Activated CD4-positive, alpha-beta memory T cell treated with anti-CD3 and anti-CD28 coated beads, Interleukin-2, amount 10 ng/mL, durations not matched to agents 7 days and 5 days (primary cell): ENCODE measurements around the gene C2CD2L. TPM values are rescaled to one million over a fixed set of nuclear protein-coding genes. Genes with fewer than 3 reads are reported as not detected.
A peak's percentile ranks its signal among the peaks of the same experiment; 100 is the strongest.

Experiments
- CTCF ChIA-PET: fragments of 350-600 bp; sonication (Branson Sonifier 250); formaldehyde crosslinking; loops from one replicate; lab custom pipeline; 2021; ENCODE audit warnings: antibody characterized with exemption, inconsistent platforms; lab: Charles Lee
- POLR2A ChIA-PET: fragments of 350-600 bp; sonication (Branson Sonifier 250); formaldehyde crosslinking; loops from one replicate; lab custom pipeline; 2021; ENCODE audit warnings: antibody characterized with exemption; lab: Charles Lee
- DNase-seq: peaks from one replicate; pipeline ENCODE4 v3.0.0-alpha.2; 2020
- H3K27ac Mint-ChIP-seq: one replicate; pipeline ENCODE4 v1.8.0; 2021; ENCODE audit warnings: mild to moderate bottlenecking, mixed read lengths
- H3K27me3 Mint-ChIP-seq: one replicate; pipeline ENCODE4 v1.8.0; 2021; ENCODE audit warnings: mixed read lengths
- H3K36me3 Mint-ChIP-seq: one replicate; pipeline ENCODE4 v1.8.0; 2021; ENCODE audit warnings: low read depth, mixed read lengths
- H3K4me1 Mint-ChIP-seq: one replicate; pipeline ENCODE4 v1.8.0; 2021; ENCODE audit warnings: mixed read lengths
- H3K4me3 Mint-ChIP-seq: one replicate; pipeline ENCODE4 v1.8.0; 2021; ENCODE audit warnings: mild to moderate bottlenecking, mixed read lengths
- H3K9me3 Mint-ChIP-seq: one replicate; pipeline ENCODE4 v1.8.0; 2021; ENCODE audit warnings: mixed read lengths
- total RNA-seq, 2 experiments: library from RNA; stranded (reverse); gene quantifications; one replicate each; pipeline ENCODE4 v1.2.3, GENCODE V29; 2021

Gene C2CD2L
- total RNA-seq, 2 experiments from 2014 or later: 28.5 to 29.2 TPM

GRCh38 chr11:119108857-119109221 lies 1.7 kb downstream of the C2CD2L start:
- Mint-ChIP-seq H3K27ac (peak overlapping the region; percentile 77), H3K27me3 (no peaks in the 10 kb centered on the region), H3K4me1 (peaks cover 48% of the 10 kb centered on the region), H3K36me3 (peaks cover 44% of the 10 kb centered on the region), H3K9me3 (no peaks in the 10 kb centered on the region), H3K4me3 (peak overlapping the region; percentile 88)
- POLR2A ChIA-PET: interaction anchor here (1.4 to 8.1 kb wide), 7 partner anchors 11 to 91 kb away, joined by 4 to 219 read pairs (median 10); partner anchors contain the start of genes HINFP, HMBS, NLRX1 and RPS25
- no peak for DNase-seq
- CTCF ChIA-PET: interaction anchor here (0.7 to 2.4 kb wide), 7 partner anchors 10 to 232 kb away, joined by 3 to 9 read pairs (median 3); partner anchors contain the start of gene C1QTNF5

DNA sequence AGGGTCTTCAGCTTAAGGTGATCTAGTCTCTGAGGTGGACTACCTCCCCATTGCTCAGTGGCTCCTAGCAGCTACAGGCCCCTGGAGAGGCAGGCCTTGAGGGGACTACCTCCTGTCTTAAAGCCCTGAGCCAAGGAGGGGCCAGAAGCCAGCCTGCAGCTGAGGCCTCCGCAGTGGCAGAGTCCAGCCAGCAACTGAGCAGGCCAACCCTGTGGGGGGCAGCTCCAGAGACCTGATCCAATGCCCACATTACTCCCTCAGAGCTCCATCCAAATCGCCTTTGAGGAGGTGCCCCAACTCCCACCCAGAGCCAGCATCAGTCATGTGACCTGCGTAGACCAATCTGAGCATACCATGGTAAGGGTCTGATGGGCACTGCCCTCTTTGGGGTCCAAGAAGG lies 2.7 kb downstream of the C2CD2L start:
- Mint-ChIP-seq H3K27me3 (no peaks in the 10 kb centered on the region), H3K9me3 (no peaks in the 10 kb centered on the region), H3K27ac (no peak overlapping the region), H3K36me3 (peaks cover 50% of the 10 kb centered on the region), H3K4me3 (peak overlapping the region; percentile 88), H3K4me1 (peaks cover 51% of the 10 kb centered on the region)
- ChIA-PET CTCF (interaction anchor here (0.7 to 2.4 kb wide), 5 partner anchors 11 to 231 kb away, joined by 3 to 9 read pairs (median 5); partner anchors contain the start of gene C1QTNF5), POLR2A (interaction anchor here (1.4 to 8.1 kb wide), 5 partner anchors 9 to 92 kb away, joined by 4 to 219 read pairs (median 28); partner anchors contain the start of genes DPAGT1, HINFP, HMBS and RPS25)
- no peak for DNase-seq

DNA sequence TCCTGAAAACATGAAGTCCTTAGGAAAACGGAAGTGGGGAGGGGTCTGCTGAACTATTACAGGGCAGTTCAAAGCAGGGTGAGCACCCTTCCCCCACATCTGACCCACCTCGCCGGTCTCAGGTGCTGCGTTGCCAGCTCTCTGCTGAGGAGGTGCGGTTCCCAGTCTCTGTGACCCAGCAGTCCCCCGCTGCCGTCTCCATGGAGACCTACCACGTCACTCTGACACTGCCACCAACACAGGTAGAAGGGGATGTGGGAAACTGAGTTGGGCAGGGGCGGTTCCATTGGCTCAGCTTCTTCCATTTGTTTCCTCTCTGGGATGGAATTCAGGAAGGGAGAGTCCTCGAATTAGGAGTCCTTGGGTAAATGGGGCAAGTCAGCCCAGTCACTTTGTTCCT lies 3.3 kb downstream of the C2CD2L start:
- H3K27ac Mint-ChIP-seq: peak overlapping the region; percentile 8

GRCh38 chr11:119111361-119111925 lies 4.3 kb downstream of the C2CD2L start:
- no peak overlapping the region for H3K4me3 Mint-ChIP-seq
- DNase-seq: no peak
- H3K9me3 Mint-ChIP-seq: no peaks in the 10 kb centered on the region
- no peaks in the 10 kb centered on the region for H3K27me3 Mint-ChIP-seq
- peaks cover 61% of the 10 kb centered on the region for H3K36me3 Mint-ChIP-seq
- H3K27ac Mint-ChIP-seq: no peak overlapping the region
- CTCF ChIA-PET: interaction anchor here (1.2 to 1.9 kb wide), 2 partner anchors 9 to 85 kb away, joined by 3 to 5 read pairs; partner anchors contain the start of gene DPAGT1
- peaks cover 51% of the 10 kb centered on the region for H3K4me1 Mint-ChIP-seq
- POLR2A ChIA-PET: interaction anchor here (0.8 to 8.1 kb wide), 4 partner anchors 9 to 55 kb away, joined by 3 to 219 read pairs (median 43); partner anchors contain the start of genes DPAGT1 and HINFP

More for the DNA sequence above, 3.3 kb downstream of the C2CD2L start:
- Mint-ChIP-seq H3K27me3 (no peaks in the 10 kb centered on the region), H3K4me1 (peaks cover 52% of the 10 kb centered on the region), H3K4me3 (no peak overlapping the region), H3K9me3 (no peaks in the 10 kb centered on the region), H3K36me3 (peaks cover 54% of the 10 kb centered on the region)
- DNase-seq: no peak
- CTCF ChIA-PET: interaction anchor here (2.4 kb wide), 1 partner anchor 59 kb away, joined by 9 read pairs; no protein-coding TSS in a partner anchor
- POLR2A ChIA-PET: interaction anchor here (1.4 to 8.1 kb wide), 4 partner anchors 9 to 25 kb away, joined by 4 to 219 read pairs (median 55); partner anchors contain the start of genes DPAGT1, HINFP and HMBS

- Mint-ChIP-seq H3K4me3 (no peak overlapping the region), H3K36me3 (peaks cover 69% of the 10 kb centered on the region)
These were observed 5.3 kb downstream of the C2CD2L start for GRCh38 chr11:119112314-119113020.

DNA sequence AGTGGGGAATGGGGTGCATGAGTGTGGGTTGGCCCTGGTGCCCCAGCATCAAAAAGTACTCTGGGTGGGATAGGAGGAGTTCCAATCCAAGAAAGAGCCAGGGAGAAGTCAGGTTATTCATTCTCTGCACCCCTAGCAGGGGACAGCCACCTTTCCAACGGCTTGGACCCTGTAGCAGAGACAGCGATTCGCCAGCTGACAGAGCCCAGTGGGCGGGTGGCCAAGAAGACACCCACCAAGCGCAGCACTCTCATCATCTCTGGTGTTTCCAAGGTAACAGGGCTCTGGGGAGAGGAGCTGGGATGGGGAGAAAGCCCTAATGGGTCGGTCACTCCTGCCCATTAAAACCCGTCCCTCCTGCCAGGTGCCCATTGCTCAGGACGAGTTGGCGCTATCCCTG lies 6.6 kb downstream of the C2CD2L start:
- Mint-ChIP-seq H3K27me3 (no peaks in the 10 kb centered on the region), H3K4me3 (no peak overlapping the region), H3K9me3 (no peaks in the 10 kb centered on the region), H3K4me1 (peaks cover 41% of the 10 kb centered on the region), H3K27ac (no peak overlapping the region), H3K36me3 (peaks cover 67% of the 10 kb centered on the region)
- ChIA-PET CTCF (no interaction called here), POLR2A (interaction anchor here (10.6 kb wide), 1 partner anchor 20 kb away, joined by 108 read pairs; a partner anchor contains a TSS)
- no peak for DNase-seq

More at GRCh38 chr11:119112314-119113020, 5.3 kb downstream of the C2CD2L start:
- no peaks in the 10 kb centered on the region for H3K27me3 Mint-ChIP-seq
- H3K4me1 Mint-ChIP-seq: peaks cover 47% of the 10 kb centered on the region
- POLR2A ChIA-PET: interaction anchor here (0.8 to 8.1 kb wide), 4 partner anchors 8 to 56 kb away, joined by 3 to 219 read pairs (median 44); partner anchors contain the start of genes DPAGT1 and HINFP
- no peak overlapping the region for H3K27ac Mint-ChIP-seq
- CTCF ChIA-PET: interaction anchor here (1.2 to 1.9 kb wide), 2 partner anchors 10 to 84 kb away, joined by 3 to 5 read pairs; partner anchors contain the start of gene DPAGT1
- H3K9me3 Mint-ChIP-seq: no peaks in the 10 kb centered on the region
- DNase-seq: no peak

DNA sequence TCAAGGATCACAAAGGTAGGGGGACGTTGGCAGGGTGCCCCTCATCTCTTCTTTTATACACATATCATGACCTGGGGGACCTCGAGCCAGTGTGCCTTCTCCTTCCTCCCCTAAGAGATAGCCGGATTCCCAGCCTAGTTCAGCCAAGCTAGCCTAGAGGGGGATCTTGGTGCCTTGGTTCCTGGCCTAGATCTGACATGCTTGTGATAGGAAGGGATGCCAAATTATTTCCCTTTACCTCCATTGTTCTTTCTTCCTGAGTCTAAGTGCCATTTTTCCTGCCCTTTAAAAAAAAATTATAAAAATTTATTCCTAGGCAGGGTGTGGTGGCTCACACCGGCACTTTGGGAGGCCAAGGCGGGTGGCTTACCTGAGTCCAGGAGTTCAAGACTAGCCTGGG lies 7.2 kb downstream of the C2CD2L start:
- no peak overlapping the region for H3K4me3 Mint-ChIP-seq
- POLR2A ChIA-PET: interaction anchor here (1.9 to 10.6 kb wide), 2 partner anchors 20 to 47 kb away, joined by 5 to 108 read pairs; partner anchors contain the start of gene VPS11
- H3K9me3 Mint-ChIP-seq: no peaks in the 10 kb centered on the region
- no peak for DNase-seq
- H3K27ac Mint-ChIP-seq: no peak overlapping the region
- peaks cover 35% of the 10 kb centered on the region for H3K4me1 Mint-ChIP-seq
- CTCF ChIA-PET: interaction anchor here (0.7 kb wide), 1 partner anchor 239 kb away, joined by 4 read pairs; no protein-coding TSS in a partner anchor
- no peaks in the 10 kb centered on the region for H3K27me3 Mint-ChIP-seq
- peaks cover 67% of the 10 kb centered on the region for H3K36me3 Mint-ChIP-seq

DNA sequence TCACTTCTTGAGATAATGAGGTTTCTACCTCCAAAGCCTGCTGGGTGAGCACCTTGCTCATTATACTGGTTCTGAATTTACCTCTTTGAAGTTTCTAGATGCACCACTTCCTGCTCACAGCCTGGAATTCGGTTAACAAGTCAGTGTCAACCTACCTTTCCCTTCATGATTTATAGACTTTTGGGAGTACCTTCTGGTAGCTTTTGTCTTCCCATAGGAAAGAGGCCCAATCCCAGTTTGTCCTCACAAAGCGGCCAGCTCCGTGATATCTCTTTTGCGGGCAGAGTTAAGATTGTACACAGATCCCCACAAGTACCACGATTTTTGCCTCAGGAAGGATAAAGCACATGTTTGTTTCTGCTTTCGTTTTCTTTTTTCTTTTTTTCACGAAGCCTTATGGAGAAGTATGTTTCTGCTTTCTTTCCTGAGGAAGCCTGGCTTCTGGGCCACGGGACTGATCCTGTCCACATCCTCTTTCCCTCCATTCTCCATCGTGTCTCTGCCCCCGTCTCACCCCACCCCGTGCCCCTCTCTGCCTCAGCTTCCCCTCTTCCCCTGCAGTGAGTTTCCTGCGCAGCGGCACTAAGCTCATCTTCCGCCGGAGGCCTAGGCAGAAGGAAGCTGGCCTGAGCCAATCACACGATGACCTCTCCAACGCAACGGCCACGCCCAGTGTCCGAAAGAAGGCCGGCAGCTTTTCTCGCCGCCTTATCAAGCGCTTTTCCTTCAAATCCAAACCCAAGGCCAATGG lies 8.5 kb downstream of the C2CD2L start:
- no peaks in the 10 kb centered on the region for H3K27me3 Mint-ChIP-seq
- H3K36me3 Mint-ChIP-seq: peaks cover 59% of the 10 kb centered on the region
- H3K4me1 Mint-ChIP-seq: peaks cover 27% of the 10 kb centered on the region
- peak overlapping the region; percentile 91 for H3K27ac Mint-ChIP-seq
- ChIA-PET CTCF (interaction anchor here (0.6 to 1.0 kb wide), 4 partner anchors 9 to 213 kb away, joined by 3 to 6 read pairs (median 4); partner anchors contain the start of genes C2CD2L and DPAGT1), POLR2A (interaction anchor here (0.7 to 10.6 kb wide), 8 partner anchors 9 to 97 kb away, joined by 3 to 108 read pairs (median 4); partner anchors contain the start of genes C2CD2L, RPS25, TRAPPC4 and VPS11)
- no peaks in the 10 kb centered on the region for H3K9me3 Mint-ChIP-seq
- DNase-seq: no peak
- peak overlapping the region; percentile 70 for H3K4me3 Mint-ChIP-seq

GRCh38 chr11:119116235-119116594 lies 9.1 kb downstream of the C2CD2L start:
- Mint-ChIP-seq H3K4me1 (peaks cover 30% of the 10 kb centered on the region), H3K27me3 (no peaks in the 10 kb centered on the region), H3K27ac (peak overlapping the region; percentile 91), H3K36me3 (peaks cover 54% of the 10 kb centered on the region), H3K4me3 (peak overlapping the region; percentile 70), H3K9me3 (no peaks in the 10 kb centered on the region)
- CTCF ChIA-PET: interaction anchor here (0.9 kb wide), 1 partner anchor 10 kb away, joined by 6 read pairs; the partner anchor contains the start of gene C2CD2L
- POLR2A ChIA-PET: interaction anchor here (1.0 to 10.6 kb wide), 6 partner anchors 10 to 53 kb away, joined by 3 to 108 read pairs (median 6); partner anchors contain the start of genes C2CD2L and VPS11
- no peak for DNase-seq

DNA sequence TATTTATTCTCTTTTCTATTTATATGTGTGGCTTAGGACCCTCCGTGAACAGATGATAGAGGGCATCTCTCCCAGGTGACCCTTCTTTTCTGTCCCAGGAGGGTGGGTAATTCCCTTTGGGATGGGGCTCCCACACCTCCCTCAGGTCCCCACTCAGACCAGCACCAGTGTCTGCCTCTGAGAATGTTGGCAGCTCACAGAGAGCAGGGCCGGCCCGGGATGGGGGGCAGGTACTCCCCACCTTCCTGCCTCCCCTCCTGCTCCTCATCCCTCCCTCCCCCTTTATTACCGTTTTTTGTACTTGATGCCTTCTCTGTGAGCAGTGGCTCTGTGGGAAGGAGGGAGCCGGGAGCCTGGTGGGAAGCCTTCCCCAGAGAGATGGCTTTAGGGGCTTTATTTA lies 9.5 kb downstream of the C2CD2L start:
- no peak for DNase-seq
- Mint-ChIP-seq H3K27ac (peak overlapping the region; percentile 32), H3K4me1 (peaks cover 30% of the 10 kb centered on the region), H3K4me3 (no peak overlapping the region), H3K27me3 (no peaks in the 10 kb centered on the region), H3K36me3 (peaks cover 50% of the 10 kb centered on the region), H3K9me3 (no peaks in the 10 kb centered on the region)
- POLR2A ChIA-PET: interaction anchor here (1.5 to 10.6 kb wide), 5 partner anchors 7 to 23 kb away, joined by 6 to 108 read pairs (median 18); partner anchors contain the start of genes C2CD2L and DPAGT1
- CTCF ChIA-PET: no interaction called here

GRCh38 chr11:119117004-119117706 lies 10.0 kb downstream of the C2CD2L start:
- peaks cover 34% of the 10 kb centered on the region for H3K4me1 Mint-ChIP-seq
- ChIA-PET POLR2A (interaction anchor here (1.5 to 10.6 kb wide), 4 partner anchors 8 to 49 kb away, joined by 3 to 108 read pairs (median 46); partner anchors contain the start of genes C2CD2L, DPAGT1 and VPS11), CTCF (interaction anchor here (2.1 kb wide), 1 partner anchor 79 kb away, joined by 5 read pairs; no protein-coding TSS in a partner anchor)
- no peak overlapping the region for H3K4me3 Mint-ChIP-seq
- H3K27ac Mint-ChIP-seq: no peak overlapping the region
- H3K9me3 Mint-ChIP-seq: no peaks in the 10 kb centered on the region
- H3K36me3 Mint-ChIP-seq: peaks cover 46% of the 10 kb centered on the region
- H3K27me3 Mint-ChIP-seq: no peaks in the 10 kb centered on the region
- DNase-seq: no peak
